VCaP (cell line): ENCODE measurements around the gene RNFT2.
A peak's percentile ranks its signal among the peaks of the same experiment; 100 is the strongest.

Source experiments
- H3K27ac ChIP-seq: fragments of 450-650 bp; 2 replicates; pipeline ENCODE4 v1.5.1; 2017
- CTCF ChIP-seq: fragments of 450-650 bp; conservative IDR thresholded peaks from 2 replicates; pipeline ENCODE4 v1.5.1; 2017; ENCODE audit warnings: mild to moderate bottlenecking, moderate library complexity

The RNFT2 gene

DNA sequence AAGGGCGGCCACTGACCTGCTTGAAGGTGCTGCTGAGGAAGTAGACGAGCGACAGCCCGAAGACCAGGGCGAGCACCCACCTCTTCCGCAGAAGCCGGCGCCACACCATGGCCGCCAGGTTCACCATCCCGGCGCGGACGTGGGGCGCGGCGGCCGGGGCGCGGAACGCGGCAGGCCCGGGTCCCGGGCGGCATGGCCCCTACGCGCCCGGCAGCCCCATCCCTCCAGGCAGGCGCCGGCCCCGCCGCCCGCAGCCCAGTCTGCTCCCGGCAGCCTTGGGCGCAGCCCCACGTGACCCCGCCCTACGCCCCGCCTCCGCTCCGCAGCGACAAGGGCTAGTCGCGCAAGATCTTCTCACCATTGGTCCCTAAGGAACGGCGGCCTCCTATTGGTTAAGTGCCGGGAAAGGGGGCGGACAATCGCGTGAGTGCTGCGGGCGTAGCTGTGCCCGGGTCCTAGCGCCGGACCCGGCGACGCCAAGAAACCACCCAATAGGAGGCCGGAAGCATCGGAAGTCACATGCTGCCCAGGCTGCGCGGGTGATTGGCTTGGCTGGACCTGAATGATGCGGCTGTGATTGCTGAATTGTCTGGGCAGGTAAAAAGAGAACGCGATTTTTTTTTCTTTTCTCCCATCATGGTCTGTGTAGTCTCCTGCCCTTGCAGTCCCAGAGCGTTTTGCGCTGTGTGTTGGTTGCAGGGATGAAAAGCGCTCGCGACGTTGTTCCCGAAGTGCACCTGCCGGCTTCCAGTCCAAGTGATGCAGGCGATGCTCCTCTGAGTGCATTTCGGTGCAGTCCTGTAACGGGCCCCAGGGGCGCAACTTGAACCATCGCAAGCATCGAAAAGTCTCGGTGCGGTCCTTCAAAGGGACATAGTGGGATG lies at the start of gene RNFT2, which contains the start of gene SPRING1:
Gene RNFT2, plus strand, starts transcription at position 542 of the 884 bp plus-strand sequence. CDS start 2,183 bp downstream, outside the sequence.
Gene SPRING1, minus strand, starts transcription at position 296 of the 884 bp plus-strand sequence. Its CDS starts 169 bp downstream, at position 127.
- TF ChIP-seq CTCF: peak; percentile 47
- peak within 1 kb of the TSS; percentile 80 for H3K27ac ChIP-seq

- no peak for TF ChIP-seq CTCF
- H3K27ac ChIP-seq: no peak overlapping the region
These were observed 48.6 kb upstream of the RNFT2 start for GRCh38 chr12:116689521-116689920.

DNA sequence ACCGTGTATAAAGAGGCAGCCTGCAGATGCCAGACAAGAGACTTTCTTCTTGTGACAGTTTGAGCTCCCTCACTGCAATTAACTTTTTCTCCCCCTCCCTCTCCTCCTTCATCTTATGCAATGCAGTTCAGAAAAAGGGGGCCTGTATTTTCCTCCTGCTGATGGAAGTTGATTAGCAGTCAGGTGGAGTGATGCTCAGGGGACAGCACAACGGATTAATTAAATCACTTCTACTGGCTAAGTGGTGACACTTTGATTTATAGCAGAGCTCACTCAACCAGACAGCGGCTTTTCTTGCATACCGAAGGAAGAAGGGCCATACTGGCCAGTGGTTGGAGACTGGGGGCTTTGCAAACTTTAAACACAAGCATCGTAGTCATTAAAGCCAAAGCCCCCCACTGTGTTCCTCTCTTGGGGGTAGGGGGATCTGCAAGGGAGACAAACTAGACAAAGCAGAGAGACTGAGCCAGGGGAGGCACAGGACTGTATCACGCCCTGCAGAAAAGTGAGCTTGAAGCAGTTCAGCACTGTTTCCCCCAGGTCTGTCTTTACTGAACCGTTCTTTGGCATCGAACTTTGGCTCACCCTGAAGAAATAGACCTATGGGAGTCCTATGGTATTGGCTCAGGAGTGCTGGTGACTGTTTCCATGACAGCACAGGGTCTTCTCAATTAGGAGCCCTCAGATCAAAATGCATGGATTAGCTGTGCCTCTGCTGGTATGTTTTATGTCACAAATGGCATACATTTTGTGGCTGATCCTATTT lies 48.0 kb upstream of the RNFT2 start:
- no peak for TF ChIP-seq CTCF
- no peak overlapping the region for H3K27ac ChIP-seq

DNA sequence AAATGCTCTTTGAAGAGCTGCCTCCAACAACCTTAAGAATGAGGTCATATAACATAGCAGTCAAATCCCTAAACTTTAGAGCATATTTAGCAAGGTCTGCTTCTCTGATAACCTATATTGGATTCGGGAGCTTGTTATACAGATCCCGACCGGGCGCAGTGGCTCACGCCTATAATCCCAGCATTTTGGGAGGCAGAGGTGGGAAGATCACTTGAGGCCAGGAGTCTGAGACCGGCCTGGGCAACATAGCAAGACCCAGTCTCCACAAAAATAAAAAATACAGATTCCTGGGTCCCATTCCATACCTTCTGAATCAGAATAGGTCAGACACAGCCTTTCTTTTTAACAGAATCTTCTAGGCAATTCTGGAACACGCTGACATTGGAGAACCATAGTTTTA lies 46.9 kb upstream of the RNFT2 start:
- no peak overlapping the region for H3K27ac ChIP-seq
- TF ChIP-seq CTCF: no peak

GRCh38 chr12:116691636-116692035 lies 46.5 kb upstream of the RNFT2 start:
- TF ChIP-seq CTCF: no peak
- no peak overlapping the region for H3K27ac ChIP-seq

DNA sequence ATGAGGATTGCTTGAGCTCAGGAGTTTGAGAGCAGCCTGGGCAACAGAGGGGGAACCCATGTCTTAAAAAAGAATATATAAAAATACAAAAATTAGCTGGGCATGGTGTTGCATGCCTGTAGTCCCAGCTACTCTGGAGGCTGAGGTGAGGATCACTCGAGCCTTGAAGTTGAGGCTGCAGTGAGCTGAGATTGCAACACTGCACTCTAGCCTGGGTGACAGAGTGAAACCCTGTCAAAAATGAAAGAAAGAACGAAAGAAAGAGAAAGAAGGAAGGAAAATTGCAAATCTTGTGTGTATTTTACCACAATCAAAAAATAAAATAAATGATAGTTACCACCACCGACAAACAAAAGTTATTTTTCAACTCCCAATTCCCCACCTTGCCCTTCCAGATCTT lies 45.5 kb upstream of the RNFT2 start:
- peak overlapping the region; percentile 12; the same call in 1 of the 2 replicates for H3K27ac ChIP-seq
- no peak for TF ChIP-seq CTCF
